Measurements from ENCODE around the gene LHFPL6.

LHFPL6 gene

GRCh38 chr13:39411511-39411910, 191.5 kb downstream of the LHFPL6 start:
- Histone ChIP-seq H3K4me3 (ENCODE audit: low read depth in 1 of 2, low read length in 2 of 2) (no peak overlapping the region), H3K9ac (ENCODE audit: low read depth, low read length) (no peak overlapping the region), H3K4me1 (ENCODE audit: insufficient read depth, low read length) (no peaks in the 10 kb centered on the region), H3K36me3 (ENCODE audit: insufficient read depth, low read length) (no peaks in the 10 kb centered on the region), H4K20me1 (ENCODE audit: insufficient read depth, low read length) (no peaks in the 10 kb centered on the region), H3K27ac (ENCODE audit: low read length) (no peak overlapping the region), H3K79me2 (ENCODE audit: insufficient read depth, low read length) (no peaks in the 10 kb centered on the region), H3K4me2 (ENCODE audit: insufficient read depth, low read length) (no peak overlapping the region), H3K27me3 (ENCODE audit: insufficient read depth, low read length, poor library complexity) (peaks cover 4% of the 10 kb centered on the region), H2AFZ (ENCODE audit: low read depth, low read length) (no peak overlapping the region), H3K9me3 (ENCODE audit: insufficient read depth, low read length, severe bottlenecking) (no peaks in the 10 kb centered on the region)
- TF ChIP-seq CTCF (IDR thresholded peaks at IDR 0.05; ENCODE audit: borderline replicate concordance, extremely low read depth, low read length, poor library complexity, severe bottlenecking) (no peak), EZH2 (IDR thresholded peaks at IDR 0.05; ENCODE audit: borderline replicate concordance, low read depth, low read length, severe bottlenecking) (no peak)
- ATAC-seq (ENCODE audit: insufficient read depth, low read depth): no peak
- no peak for DNase-seq

- no peaks in the 10 kb centered on the region for H3K9me3 ChIP-seq (ENCODE audit: insufficient read depth, low read length, severe bottlenecking)
- TF ChIP-seq CTCF (IDR thresholded peaks at IDR 0.05; ENCODE audit: borderline replicate concordance, extremely low read depth, low read length, poor library complexity, severe bottlenecking): no peak
- no peak for TF ChIP-seq EZH2 (IDR thresholded peaks at IDR 0.05; ENCODE audit: borderline replicate concordance, low read depth, low read length, severe bottlenecking)
- no peak overlapping the region for H3K9ac ChIP-seq (ENCODE audit: low read depth, low read length)
- DNase-seq (no peak), ATAC-seq (ENCODE audit: insufficient read depth, low read depth) (no peak)
- no peak overlapping the region for H3K4me3 ChIP-seq (ENCODE audit: low read depth in 1 of 2, low read length in 2 of 2)
- no peaks in the 10 kb centered on the region for H3K36me3 ChIP-seq (ENCODE audit: insufficient read depth, low read length)
- no peak overlapping the region for H3K4me2 ChIP-seq (ENCODE audit: insufficient read depth, low read length)
- H3K79me2 ChIP-seq (ENCODE audit: insufficient read depth, low read length): no peaks in the 10 kb centered on the region
- no peak overlapping the region for H2AFZ ChIP-seq (ENCODE audit: low read depth, low read length)
- no peaks in the 10 kb centered on the region for H3K4me1 ChIP-seq (ENCODE audit: insufficient read depth, low read length)
- peaks cover 4% of the 10 kb centered on the region for H3K27me3 ChIP-seq (ENCODE audit: insufficient read depth, low read length, poor library complexity)
- H4K20me1 ChIP-seq (ENCODE audit: insufficient read depth, low read length): no peaks in the 10 kb centered on the region
- H3K27ac ChIP-seq (ENCODE audit: low read length): no peak overlapping the region
Observed at GRCh38 chr13:39410964-39411363, 192.0 kb downstream of the LHFPL6 start.

- no peak overlapping the region for H2AFZ ChIP-seq (ENCODE audit: low read depth, low read length)
- H3K27me3 ChIP-seq (ENCODE audit: insufficient read depth, low read length, poor library complexity): peaks cover 1% of the 10 kb centered on the region
- H3K4me1 ChIP-seq (ENCODE audit: insufficient read depth, low read length): no peaks in the 10 kb centered on the region
- ATAC-seq (ENCODE audit: insufficient read depth, low read depth) (no peak), DNase-seq (no peak)
- TF ChIP-seq EZH2 (IDR thresholded peaks at IDR 0.05; ENCODE audit: borderline replicate concordance, low read depth, low read length, severe bottlenecking): no peak
- no peak for TF ChIP-seq CTCF (IDR thresholded peaks at IDR 0.05; ENCODE audit: borderline replicate concordance, extremely low read depth, low read length, poor library complexity, severe bottlenecking)
- no peaks in the 10 kb centered on the region for H4K20me1 ChIP-seq (ENCODE audit: insufficient read depth, low read length)
- H3K4me3 ChIP-seq (ENCODE audit: low read depth in 1 of 2, low read length in 2 of 2): no peak overlapping the region
- no peak overlapping the region for H3K9ac ChIP-seq (ENCODE audit: low read depth, low read length)
- H3K27ac ChIP-seq (ENCODE audit: low read length): no peak overlapping the region
- H3K36me3 ChIP-seq (ENCODE audit: insufficient read depth, low read length): no peaks in the 10 kb centered on the region
- H3K79me2 ChIP-seq (ENCODE audit: insufficient read depth, low read length): no peaks in the 10 kb centered on the region
- H3K9me3 ChIP-seq (ENCODE audit: insufficient read depth, low read length, severe bottlenecking): no peaks in the 10 kb centered on the region
- no peak overlapping the region for H3K4me2 ChIP-seq (ENCODE audit: insufficient read depth, low read length)
Observed at GRCh38 chr13:39410096-39410901, 192.7 kb downstream of the LHFPL6 start.
